Measurements from ENCODE around the gene GABRG3.
A peak's percentile ranks its signal among the peaks of the same experiment; 100 is the strongest.

GABRG3 gene

DNA sequence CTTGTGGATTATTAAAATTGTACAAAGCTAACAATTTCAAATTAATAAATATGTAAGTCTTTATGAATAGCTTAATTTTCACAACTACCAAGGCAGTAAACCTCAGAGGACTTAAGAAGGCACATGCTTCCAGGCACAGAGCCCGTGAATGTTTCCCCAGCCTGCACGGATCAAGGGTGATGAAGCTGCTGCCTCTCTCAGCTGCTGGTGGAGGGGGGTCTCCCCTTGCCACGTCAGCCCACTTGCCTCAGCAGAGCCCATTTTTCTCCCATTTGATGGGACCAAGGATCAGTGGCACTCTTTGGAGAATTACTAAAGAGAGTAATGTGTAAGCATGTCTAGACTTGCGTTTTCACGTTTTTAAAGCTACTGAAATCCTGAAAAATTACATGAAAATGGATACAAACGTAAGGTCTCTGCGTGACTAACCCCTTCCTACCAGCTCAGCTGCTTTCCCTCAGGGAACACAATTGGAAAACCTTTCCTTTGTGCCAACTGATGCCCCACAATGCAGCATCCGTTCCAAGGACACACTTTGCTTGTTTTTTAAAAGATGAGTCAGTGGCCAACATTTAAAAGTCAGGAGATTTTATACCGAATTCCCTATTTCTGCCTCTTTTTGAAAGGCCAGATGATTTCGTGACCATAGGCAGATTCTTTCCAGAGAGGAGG, 494.1 kb downstream of the GABRG3 start:
- H3K4me3 ChIP-seq (ENCODE audit: low read depth, low read length): no peak overlapping the region
- no peak for DNase-seq (ENCODE audit: low read depth)

- no peak for DNase-seq (ENCODE audit: low read depth)
- no peak overlapping the region for H3K4me3 ChIP-seq (ENCODE audit: low read depth, low read length)
Observed at GRCh38 chr15:27466758-27467157, 495.8 kb downstream of the GABRG3 start.

DNA sequence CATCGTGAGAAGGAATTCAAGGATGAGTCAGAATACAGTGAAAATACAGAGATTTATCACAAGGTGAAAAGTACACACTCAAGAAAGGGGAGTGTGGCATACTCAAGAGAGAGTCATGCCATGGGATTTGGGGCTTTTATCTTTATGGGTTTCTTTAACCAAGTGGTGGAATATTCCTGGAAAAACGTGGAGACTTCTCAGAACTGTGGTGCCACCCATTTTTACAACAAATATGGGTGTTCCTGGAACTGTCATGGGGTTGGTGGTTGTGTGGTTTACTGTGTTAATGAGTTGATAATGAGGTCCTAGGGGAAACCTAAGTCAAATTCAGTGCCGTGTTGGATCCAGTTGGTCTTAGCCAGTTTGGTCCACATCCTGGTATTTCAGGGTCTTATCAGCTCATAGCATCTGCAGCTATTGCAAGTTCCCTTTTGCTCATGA, 497.2 kb downstream of the GABRG3 start:
- no peak for DNase-seq (ENCODE audit: low read depth)
- H3K4me3 ChIP-seq (ENCODE audit: low read depth, low read length): no peak overlapping the region

- H3K4me3 ChIP-seq (ENCODE audit: low read depth, low read length): no peak overlapping the region
- no peak for DNase-seq (ENCODE audit: low read depth)
Observed at GRCh38 chr15:27473845-27474244, 502.9 kb downstream of the GABRG3 start.

DNA sequence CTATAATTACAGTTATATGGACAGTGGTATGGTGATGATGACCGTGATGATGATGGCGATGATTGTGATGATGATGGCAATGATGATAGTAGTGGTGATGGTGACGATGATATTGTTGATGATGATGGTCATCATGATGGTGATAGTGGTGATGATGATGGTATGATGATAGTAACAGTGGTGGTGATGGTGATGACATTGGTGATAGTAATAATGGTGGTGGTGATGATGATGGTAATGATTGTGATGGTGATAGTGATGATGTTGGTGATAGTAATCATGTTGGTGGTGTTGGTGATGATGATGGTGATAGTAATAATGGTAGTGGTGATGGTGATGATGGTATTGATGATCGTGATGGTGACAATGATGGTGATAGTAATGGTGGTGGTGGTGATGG, 504.4 kb downstream of the GABRG3 start:
- no peak overlapping the region for H3K4me3 ChIP-seq (ENCODE audit: low read depth, low read length)
- no peak for DNase-seq (ENCODE audit: low read depth)

- no peak overlapping the region for H3K4me3 ChIP-seq (ENCODE audit: low read depth, low read length)
- DNase-seq (ENCODE audit: low read depth): no peak
Observed at GRCh38 chr15:27479296-27480140, 508.5 kb downstream of the GABRG3 start.

DNA sequence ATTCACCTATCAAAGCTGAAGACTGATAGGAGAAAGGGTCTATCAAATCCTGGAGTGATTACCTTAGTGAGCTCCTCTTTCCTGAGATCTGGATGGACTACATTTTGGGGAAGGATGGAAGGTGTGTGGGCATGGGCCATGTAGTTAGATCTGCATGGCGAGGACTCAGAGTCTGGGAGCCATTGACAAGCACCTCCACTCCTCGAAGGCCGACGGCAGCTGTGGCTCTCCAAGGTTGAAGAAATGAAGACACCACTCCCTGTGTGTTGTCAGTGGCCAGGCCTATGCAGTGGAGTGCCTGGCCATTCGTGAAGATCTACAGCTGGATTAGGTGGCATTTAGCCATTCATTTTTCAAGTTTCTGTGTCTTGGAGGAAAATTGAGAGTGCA, 509.2 kb downstream of the GABRG3 start:
- DNase-seq (ENCODE audit: low read depth): no peak
- no peak overlapping the region for H3K4me3 ChIP-seq (ENCODE audit: low read depth, low read length)

GRCh38 chr15:27480642-27481041, 509.7 kb downstream of the GABRG3 start:
- H3K4me3 ChIP-seq (ENCODE audit: low read depth, low read length): no peak overlapping the region
- no peak for DNase-seq (ENCODE audit: low read depth)

GRCh38 chr15:27481768-27482167, 510.8 kb downstream of the GABRG3 start:
- no peak overlapping the region for H3K4me3 ChIP-seq (ENCODE audit: low read depth, low read length)
- no peak for DNase-seq (ENCODE audit: low read depth)

GRCh38 chr15:27482287-27482686, 511.3 kb downstream of the GABRG3 start:
- H3K4me3 ChIP-seq (ENCODE audit: low read depth, low read length): no peak overlapping the region
- no peak for DNase-seq (ENCODE audit: low read depth)

DNA sequence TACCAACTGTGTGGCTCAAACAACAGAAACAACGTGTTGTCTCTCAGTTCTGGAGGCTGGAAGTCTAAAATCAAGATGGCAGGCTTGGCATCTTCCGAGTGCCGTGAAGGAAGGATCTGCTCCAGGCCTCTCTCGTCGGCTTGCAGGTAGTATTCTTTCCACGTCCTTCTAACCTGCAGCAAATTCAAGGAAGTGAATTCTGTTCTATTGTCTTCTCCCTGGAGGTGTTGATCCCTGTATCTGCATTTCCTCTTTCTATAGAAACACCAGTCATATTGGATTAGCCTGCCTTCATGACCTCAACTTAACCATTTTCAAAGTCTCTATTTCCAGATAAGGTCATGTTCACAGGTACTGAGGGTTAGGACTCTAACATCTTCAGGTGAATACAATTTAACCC, 512.1 kb downstream of the GABRG3 start:
- DNase-seq (ENCODE audit: low read depth): no peak
- no peak overlapping the region for H3K4me3 ChIP-seq (ENCODE audit: low read depth, low read length)

DNA sequence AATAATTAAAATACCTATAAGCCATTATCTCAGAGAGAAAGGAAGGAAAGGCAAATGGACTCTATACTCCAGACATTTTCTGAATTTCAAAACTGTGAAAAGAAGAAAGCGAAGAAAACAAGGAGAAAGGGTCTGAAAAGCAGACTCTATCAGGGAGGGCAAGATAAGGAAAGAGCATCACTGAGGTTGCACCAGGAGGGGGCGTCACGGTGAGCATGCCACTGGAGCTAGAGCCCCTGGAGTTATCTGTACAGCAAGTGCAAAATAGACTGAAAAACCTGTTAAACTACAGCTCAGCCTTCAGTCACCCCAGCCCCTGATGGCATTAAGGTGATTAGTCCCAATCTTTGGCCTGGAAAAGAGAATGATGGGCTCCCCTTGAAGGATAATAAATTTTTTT, 514.3 kb downstream of the GABRG3 start:
- H3K4me3 ChIP-seq (ENCODE audit: low read depth, low read length): no peak overlapping the region
- no peak for DNase-seq (ENCODE audit: low read depth)

GRCh38 chr15:27486051-27486450, 515.1 kb downstream of the GABRG3 start:
- no peak for DNase-seq (ENCODE audit: low read depth)

GRCh38 chr15:27486683-27487647, 516.0 kb downstream of the GABRG3 start:
- no peak for DNase-seq (ENCODE audit: low read depth)
- no peak overlapping the region for H3K4me3 ChIP-seq (ENCODE audit: low read depth, low read length)

More at GRCh38 chr15:27486051-27486450, 515.1 kb downstream of the GABRG3 start:
- no peak overlapping the region for H3K4me3 ChIP-seq (ENCODE audit: low read depth, low read length)

DNA sequence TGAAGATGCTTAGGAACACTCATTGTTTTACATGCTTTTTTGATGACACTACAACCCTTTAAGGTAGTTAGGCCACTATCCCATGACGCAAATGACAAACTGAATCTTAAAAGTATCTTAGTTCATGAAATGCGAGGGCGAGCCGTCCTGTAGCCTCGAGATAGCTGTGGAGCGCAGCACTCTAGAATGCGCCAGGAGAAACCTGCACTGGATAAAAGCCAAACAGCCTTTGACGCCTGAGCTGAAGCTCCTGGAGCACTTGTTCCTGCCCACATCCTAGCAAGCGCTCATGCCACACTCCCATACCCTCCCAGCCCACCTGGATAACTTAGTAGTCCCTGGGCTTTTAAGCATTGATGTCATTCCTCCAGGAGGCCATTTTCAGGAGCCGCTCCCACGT, 516.9 kb downstream of the GABRG3 start:
- H3K4me3 ChIP-seq (ENCODE audit: low read depth, low read length): no peak overlapping the region
- DNase-seq (ENCODE audit: low read depth): no peak

- no peak for DNase-seq (ENCODE audit: low read depth)
- H3K4me3 ChIP-seq (ENCODE audit: low read depth, low read length): no peak overlapping the region
Observed at GRCh38 chr15:27490867-27491595, 520.0 kb downstream of the GABRG3 start.

- DNase-seq (ENCODE audit: low read depth): peak; percentile 9
- no peak overlapping the region for H3K4me3 ChIP-seq (ENCODE audit: low read depth, low read length)
Observed at GRCh38 chr15:27491666-27492621, 521.0 kb downstream of the GABRG3 start.

GRCh38 chr15:27495963-27496459, 525.0 kb downstream of the GABRG3 start:
- no peak overlapping the region for H3K4me3 ChIP-seq (ENCODE audit: low read depth, low read length)
- DNase-seq (ENCODE audit: low read depth): no peak

Data from skeletal muscle cell (primary cell).